Body of pancreas (tissue), 4 donors: ENCODE results near the gene C2orf80. TPM values are rescaled to one million over a fixed set of nuclear protein-coding genes. Genes with fewer than 3 reads are reported as not detected.

Source experiments
- ATAC-seq: fragments of 150-250 bp; one replicate; pipeline ENCODE4 v1.9.1; 2016
- DNase-seq, 4 donors: peaks; one replicate each; pipeline ENCODE4 v3.0.0-alpha.2; 2019
- H3K27ac ChIP-seq, 4 donors: fragments of 200-600 bp; sonication (generic); 1 replicate in 3 of 4; 2 replicates in 1 of 4; pipeline versions ENCODE4 v1.5.1 to v1.6.1; 2016 to 2019; ENCODE audit warnings: mild to moderate bottlenecking in 1 of 4, mixed read lengths in 1 of 4, moderate library complexity in 1 of 4
- H3K27me3 ChIP-seq, 2 donors: fragments of 200-600 bp; sonication (generic); one replicate each; pipeline ENCODE4 v1.6.0; 2016; ENCODE audit warnings: mild to moderate bottlenecking in 1 of 2
- H3K36me3 ChIP-seq, 2 donors: fragments of 200-600 bp; sonication (generic); replicated peaks in 1 of 2; 2 replicates each; pipeline ENCODE4 v1.5.1; 2016; ENCODE audit warnings: low read depth in 2 of 2; ENCODE audit not compliant: insufficient read depth in 1 of 2
- H3K4me1 ChIP-seq: fragments of 200-600 bp; sonication (generic); one replicate; pipeline ENCODE4 v1.6.0; 2016
- H3K4me3 ChIP-seq, 2 donors: fragments of 200-600 bp; sonication (generic); 1 replicate in 1 of 2; 2 replicates in 1 of 2; pipeline ENCODE4 v1.5.1; 2016 to 2019
- H3K9me3 ChIP-seq, 3 donors: fragments of 200-600 bp; sonication (generic); 1 replicate in 2 of 3; 2 replicates in 1 of 3; pipeline ENCODE4 v1.5.1; 2016
- CTCF ChIP-seq, 7 experiments: fragments of 450-650 bp in 4 of 7; fragments of 200-600 bp in 3 of 7; sonication (generic) in 3 of 7; IDR thresholded peaks; one replicate each; pipeline ENCODE4 v1.5.1; 2016 to 2019; ENCODE audit warnings: antibody characterized with exemption in 7 of 7
- POLR2A ChIP-seq, 3 donors: fragments of 450-650 bp; IDR thresholded peaks; one replicate each; pipeline ENCODE4 v1.6.1; 2016; ENCODE audit warnings: antibody characterized with exemption in 3 of 3, mild to moderate bottlenecking in 2 of 3
- WGBS, 2 donors: methylation state at CpG; one replicate each; pipeline ENCODE4 v1.1.5; 2017; 5-methylcytosine and 5-hydroxymethylcytosine counted together
- intact Hi-C: fragments of 100-400 bp; cut with DNase I; formaldehyde crosslinking; loops from one replicate; pipeline ENCODE4 v1.15.1; 2023
- total RNA-seq, 2 donors: library from RNA; depleted of rRNA; stranded (reverse); fragments of >200 nt; gene quantifications; one replicate each; pipeline ENCODE4 v1.1.0, GENCODE V29; 2016

Gene C2orf80
- total RNA-seq, 2 donors from 2014 or later = not detected

GRCh38 chr2:208208335-208209085 lies 18.7 kb upstream of the C2orf80 start:
- intact Hi-C loops = no loop called here
- TF ChIP-seq CTCF (IDR thresholded peaks at IDR 0.05) (no peak), POLR2A (IDR thresholded peaks at IDR 0.05) (no peak)
- Histone ChIP-seq H3K27me3 (no peaks in the 10 kb centered on the region), H3K27ac (no peak overlapping the region), H3K4me3 (no peak overlapping the region), H3K4me1 (peaks cover 4% of the 10 kb centered on the region), H3K9me3 (no peaks in the 10 kb centered on the region), H3K36me3 (no peaks in the 10 kb centered on the region)
- WGBS, 2 donors = 84 to 91% methylated on average over 8 to 9 of the region's 9 CpGs
- no peak for DNase-seq
- no peak for ATAC-seq

GRCh38 chr2:208207769-208208168 lies 17.9 kb upstream of the C2orf80 start:
- H3K36me3 ChIP-seq = no peaks in the 10 kb centered on the region
- ATAC-seq (no peak), DNase-seq (no peak)
- H3K27ac ChIP-seq = no peak overlapping the region
- no peaks in the 10 kb centered on the region for H3K27me3 ChIP-seq
- no peaks in the 10 kb centered on the region for H3K4me1 ChIP-seq
- no peak for TF ChIP-seq POLR2A (IDR thresholded peaks at IDR 0.05)
- TF ChIP-seq CTCF (IDR thresholded peaks at IDR 0.05) = no peak
- no peak overlapping the region for H3K4me3 ChIP-seq
- 68 to 77% methylated on average over 3 of the region's 3 CpGs for WGBS, 2 donors
- intact Hi-C loops = no loop called here
- no peaks in the 10 kb centered on the region for H3K9me3 ChIP-seq

- DNase-seq = no peak
- intact Hi-C loops = no loop called here
- Histone ChIP-seq H3K9me3 (no peaks in the 10 kb centered on the region), H3K36me3 (no peaks in the 10 kb centered on the region), H3K4me3 (no peak overlapping the region), H3K27ac (no peak overlapping the region), H3K4me1 (no peaks in the 10 kb centered on the region), H3K27me3 (no peaks in the 10 kb centered on the region)
- ATAC-seq = no peak
- 69 to 72% methylated on average over 5 of the region's 5 CpGs for WGBS, 2 donors
- TF ChIP-seq CTCF (IDR thresholded peaks at IDR 0.05) (no peak), POLR2A (IDR thresholded peaks at IDR 0.05) (no peak)
Observed at GRCh38 chr2:208204166-208204565, 14.3 kb upstream of the C2orf80 start.

- Histone ChIP-seq H3K27me3 (no peaks in the 10 kb centered on the region), H3K4me1 (no peaks in the 10 kb centered on the region), H3K4me3 (no peak overlapping the region), H3K27ac (no peak overlapping the region), H3K36me3 (no peaks in the 10 kb centered on the region), H3K9me3 (no peaks in the 10 kb centered on the region)
- intact Hi-C loops = no loop called here
- TF ChIP-seq CTCF (IDR thresholded peaks at IDR 0.05) (no peak), POLR2A (IDR thresholded peaks at IDR 0.05) (no peak)
- ATAC-seq (no peak), DNase-seq (no peak)
- WGBS, 2 donors = 79 to 81% methylated on average over 3 of the region's 3 CpGs
Observed at GRCh38 chr2:208195531-208195930, 5.7 kb upstream of the C2orf80 start.
